Right cardiac atrium (tissue), 5 donors: ENCODE measurements around the gene PARP8. TPM values are rescaled to one million over a fixed set of nuclear protein-coding genes. Genes with fewer than 3 reads are reported as not detected.
"Not testable (repeated sequence)": the region's sequence is repeated elsewhere in the genome, so short reads cannot be mapped to it uniquely, and the experiment has no call there.

Source experiments
- ATAC-seq, 2 donors: fragments of 200-7000 bp; cut with Tn5 transposase; one replicate each; pipeline versions ENCODE4 v1.8.0 to v1.9.1; 2020; ENCODE audit warnings: moderate library complexity in 2 of 2, mild to moderate bottlenecking in 1 of 2
- DNase-seq, 3 donors: peaks; one replicate each; pipeline ENCODE4 v3.0.0-alpha.2; 2020
- H3K27ac ChIP-seq: one replicate; pipeline ENCODE4 v1.5.1; 2013; ENCODE audit warnings: mild to moderate bottlenecking, low read length, control low read depth, moderate library complexity
- H3K27me3 ChIP-seq: one replicate; pipeline ENCODE4 v1.6.1; 2013; ENCODE audit not compliant: control insufficient read depth, insufficient read depth
- H3K4me1 ChIP-seq: one replicate; pipeline ENCODE4 v1.6.1; 2013; ENCODE audit warnings: low read length; ENCODE audit not compliant: control insufficient read depth, insufficient read depth
- H3K4me3 ChIP-seq: one replicate; pipeline ENCODE4 v1.5.1; 2013; ENCODE audit warnings: low read length, control low read depth
- H3K9me3 ChIP-seq: one replicate; pipeline ENCODE4 v1.6.1; 2013; ENCODE audit warnings: low read length; ENCODE audit not compliant: control insufficient read depth
- WGBS: extraction: QIAGEN DNeasy Blood & Tissue Kit; methylation state at CpG from one replicate; pipeline ENCODE4 v1.1.7; 2013; 5-methylcytosine and 5-hydroxymethylcytosine counted together
- intact Hi-C, 4 donors: fragments of 100-400 bp; cut with DNase I; formaldehyde crosslinking; loops; one replicate each; pipeline versions ENCODE4 v1.11.0 to v1.14.0; 2022 to 2023
- polyA plus RNA-seq: library from polyadenylated mRNA; stranded (reverse); fragments of 200-250 nt; gene quantifications from one replicate; pipeline ENCODE4 v1.2.3, GENCODE V29; 2013
- total RNA-seq, 4 donors: library from RNA; stranded (reverse); fragmentation: NEBNext Ultra II Directional; extraction: Animal tissue kit (Norgen Biotek cat#: 25700); gene quantifications; one replicate each; pipeline ENCODE4 v1.2.1, GENCODE V29; 2021
- donor health status: healthy with polysubstance abuse.
- donor health status: DM: no; HTN: yes; CAD: no.
- donor health status: DM: no; HTN: no; CAD: no.
- donor health status: DM: no; HTN: yes; CAD: no; lungs with severe emphysema.
- donor health status: DM: yes; HTN: yes; CAD: no.

The PARP8 gene
- total and polyA plus RNA-seq, 5 donors: 2.4 to 11.6 (median 10.7) TPM

DNA sequence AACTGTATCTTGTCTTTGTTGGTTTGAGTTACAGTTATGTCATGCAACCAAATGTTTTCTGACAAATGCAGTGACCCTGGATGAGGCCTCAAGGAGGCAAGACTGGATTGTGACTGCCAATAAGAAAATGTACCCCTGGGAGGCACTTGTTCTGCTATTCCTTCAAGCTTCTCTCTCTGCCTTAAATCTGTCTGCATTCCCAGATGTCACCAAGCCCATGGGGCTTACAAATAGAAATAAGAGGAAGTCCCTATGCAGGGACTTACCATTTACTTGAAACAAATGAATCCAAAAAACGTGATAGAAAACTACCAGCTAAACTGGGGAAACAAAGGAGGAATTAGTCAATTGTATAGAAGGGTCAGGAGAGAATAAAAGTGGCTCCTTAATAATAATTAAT is 8.2 kb upstream of the PARP8 start:
- no peak for DNase-seq
- 65% methylated on average over 1 of the region's 1 CpG for WGBS

DNA sequence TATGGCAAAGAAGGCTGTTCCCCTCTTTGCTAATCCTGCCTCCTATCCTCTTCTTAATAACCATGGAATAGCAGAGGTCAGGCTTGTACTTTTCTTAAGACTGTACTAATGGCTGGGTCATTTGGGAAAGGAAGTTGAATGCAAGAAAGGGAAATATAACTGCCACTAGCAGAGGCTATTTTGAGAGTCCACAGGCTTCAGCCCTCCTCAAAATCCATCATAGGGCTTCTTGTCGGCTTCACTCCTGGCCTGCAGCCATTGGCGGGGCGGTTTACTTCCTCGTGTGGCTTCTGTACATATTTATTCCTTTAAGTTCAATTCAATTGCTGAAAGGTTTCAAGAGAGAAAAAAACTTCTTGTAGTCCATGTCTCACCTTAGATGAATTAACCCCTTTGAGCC is 2.8 kb upstream of the PARP8 start:
- peak; percentile 37 to 40 for ATAC-seq
- H3K4me3 ChIP-seq: no peak overlapping the region
- no peaks in the 10 kb centered on the region for H3K4me1 ChIP-seq
- H3K27me3 ChIP-seq: no peaks in the 10 kb centered on the region
- peak; percentile 24 to 77 (median 74) for DNase-seq
- H3K9me3 ChIP-seq: no peaks in the 10 kb centered on the region
- intact Hi-C loops: no loop called here
- H3K27ac ChIP-seq: no peak overlapping the region
- WGBS: 46% methylated on average over 4 of the region's 4 CpGs

More for the DNA sequence above, 8.2 kb upstream of the PARP8 start:
- H3K9me3 ChIP-seq: no peaks in the 10 kb centered on the region
- intact Hi-C loops: no loop called here
- no peaks in the 10 kb centered on the region for H3K4me1 ChIP-seq
- no peak overlapping the region for H3K27ac ChIP-seq
- no peaks in the 10 kb centered on the region for H3K27me3 ChIP-seq
- H3K4me3 ChIP-seq: no peak overlapping the region
- no peak for ATAC-seq

DNA sequence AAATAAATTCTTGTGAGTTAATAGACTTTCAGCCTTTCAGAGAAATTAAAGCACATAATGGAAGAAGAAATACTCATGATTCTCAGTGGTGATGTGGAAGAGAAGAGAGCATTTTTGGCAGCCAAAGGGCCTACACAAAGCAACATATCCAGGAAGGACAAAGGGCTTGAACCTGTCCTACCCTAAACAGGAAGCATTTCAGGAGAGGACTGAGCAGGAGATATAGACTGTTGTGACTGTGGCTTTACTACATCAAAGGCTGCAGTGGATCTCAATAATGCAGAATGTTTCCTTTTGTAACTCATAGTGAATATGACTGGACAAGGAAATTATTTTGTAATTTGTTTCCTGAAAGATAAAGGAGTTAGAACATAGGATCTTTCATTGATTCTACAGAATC is 1.3 kb upstream of the PARP8 start:
- no peaks in the 10 kb centered on the region for H3K4me1 ChIP-seq
- H3K9me3 ChIP-seq: no peaks in the 10 kb centered on the region
- no peak overlapping the region for H3K4me3 ChIP-seq
- ATAC-seq (peak in 1 of 2 donors; percentile 57), DNase-seq (no peak)
- intact Hi-C loops: no loop called here
- H3K27me3 ChIP-seq: no peaks in the 10 kb centered on the region
- no peak overlapping the region for H3K27ac ChIP-seq

DNA sequence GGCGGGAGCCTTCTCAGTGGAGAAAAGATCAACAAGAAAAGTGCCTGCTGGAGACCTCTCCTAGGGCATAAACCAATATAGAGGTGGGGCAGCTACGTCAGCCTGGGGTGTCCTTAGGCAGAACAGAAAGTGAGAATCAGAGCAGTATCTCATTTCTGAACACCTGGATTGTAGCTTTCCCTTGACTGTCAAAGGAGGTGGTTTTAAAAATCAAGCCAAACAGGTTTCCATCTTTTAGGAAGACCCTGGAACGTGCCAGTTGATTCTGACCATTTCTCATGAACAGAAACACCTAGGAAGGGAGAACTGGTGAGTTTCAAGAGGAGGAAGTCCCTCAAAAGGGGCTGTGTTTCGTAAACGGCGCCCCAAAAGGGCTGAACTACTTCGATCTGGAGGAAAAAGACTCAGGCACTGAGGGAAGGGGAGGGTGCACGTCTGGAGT is 655 bp upstream of the PARP8 start:
- ATAC-seq, intact Hi-C loops, H3K27ac ChIP-seq, H3K27me3 ChIP-seq, H3K9me3 ChIP-seq, H3K4me1 ChIP-seq: not testable (repeated sequence)
- peak in 1 of 3 donors; percentile 62 for DNase-seq
- 61% methylated on average over 8 of the region's 8 CpGs for WGBS
- H3K4me3 ChIP-seq: peak overlapping the region; percentile 82

DNA sequence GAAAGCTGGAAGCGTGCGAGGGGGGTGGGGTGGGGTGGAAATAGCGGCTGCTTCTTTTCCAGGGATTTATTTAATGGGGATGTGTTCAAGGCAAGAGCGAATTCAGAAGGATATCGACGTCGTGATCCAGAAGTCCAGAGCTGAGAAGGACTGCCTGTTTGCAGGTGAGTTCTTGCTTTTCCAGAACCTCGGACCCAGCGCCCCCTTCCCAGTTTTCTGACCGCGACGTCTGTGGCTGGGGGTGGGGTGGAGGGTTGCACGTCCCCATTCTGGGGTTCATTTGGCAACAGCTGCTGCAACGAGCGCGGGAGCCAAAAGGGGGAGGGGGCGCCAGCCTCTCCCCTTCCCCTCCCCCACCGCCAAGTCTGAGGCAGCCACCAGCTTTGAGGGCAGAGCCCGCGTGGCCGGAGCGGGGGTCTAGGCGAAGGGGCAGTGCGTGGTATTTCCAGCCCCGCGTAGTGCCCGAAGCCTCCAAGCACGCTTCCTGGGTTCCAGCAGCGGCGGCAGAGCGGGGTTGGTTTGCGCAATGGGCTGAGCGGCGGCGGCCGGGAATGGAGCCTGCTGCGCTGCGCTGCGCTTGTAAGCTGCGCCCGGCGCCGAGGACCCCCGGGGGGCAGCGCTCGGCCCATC is 701 bp downstream of the PARP8 start:
- Histone ChIP-seq H3K9me3 (no peaks in the 10 kb centered on the region), H3K27me3 (no peaks in the 10 kb centered on the region), H3K4me3 (peak overlapping the region; percentile 82), H3K27ac (peak overlapping the region; percentile 21), H3K4me1 (no peaks in the 10 kb centered on the region)
- DNase-seq: peak; percentile 72 to 89 (median 87)
- intact Hi-C loops: no loop called here
- WGBS: under 1% methylated on average over 46 of the region's 46 CpGs
- ATAC-seq: peak; percentile 84 to 90

DNA sequence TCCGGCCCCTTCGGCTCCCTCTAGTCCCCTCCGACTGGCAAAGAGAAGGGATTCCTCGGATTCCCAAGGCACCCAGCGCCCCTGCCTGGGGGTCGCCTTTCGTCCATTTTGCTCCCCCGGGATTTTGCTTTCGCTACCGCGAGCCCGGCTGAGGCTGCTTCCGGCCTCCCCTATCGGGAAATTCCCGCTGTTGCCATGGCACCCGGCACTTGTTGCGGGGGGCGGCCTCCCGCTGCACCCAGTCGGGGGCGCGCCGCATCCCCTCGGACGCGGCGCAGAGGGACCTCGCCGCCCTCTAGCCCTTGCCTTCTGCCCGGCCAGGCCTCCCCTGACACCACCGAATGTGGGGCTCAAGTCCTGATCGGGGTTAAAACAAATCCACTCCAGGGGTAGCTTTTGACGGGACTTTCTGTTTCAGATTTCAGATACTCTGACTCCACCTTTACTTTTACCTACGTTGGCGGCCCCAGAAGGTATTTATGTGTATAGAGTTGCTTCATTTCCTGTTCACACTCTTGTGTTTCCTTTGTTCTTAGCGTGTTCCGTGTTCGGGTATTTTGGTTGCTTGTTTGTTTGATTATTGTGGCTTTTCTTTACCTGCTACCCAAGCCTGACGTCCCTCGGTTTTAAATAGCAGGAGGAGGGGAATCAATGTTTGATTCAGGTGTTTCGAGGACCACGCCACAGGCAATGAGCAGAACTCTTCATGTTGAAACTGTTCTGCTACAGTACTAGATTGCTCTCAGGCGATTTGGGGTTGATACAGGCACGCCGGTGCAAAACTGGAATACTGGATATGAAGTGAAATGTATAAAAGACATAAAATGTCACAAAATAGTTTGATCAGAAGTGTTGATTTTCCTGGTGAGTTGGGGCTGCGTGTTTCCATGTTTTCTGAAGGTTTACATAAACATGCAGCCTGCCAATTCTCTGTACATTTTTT is 1.5 kb downstream of the PARP8 start:
- peak overlapping the region; percentile 82 for H3K4me3 ChIP-seq
- no peaks in the 10 kb centered on the region for H3K4me1 ChIP-seq
- peak; percentile 66 to 87 (median 81) for DNase-seq
- H3K27me3 ChIP-seq: no peaks in the 10 kb centered on the region
- peak overlapping the region; percentile 1 for H3K27ac ChIP-seq
- WGBS: 1% methylated on average over 46 of the region's 46 CpGs
- peak; percentile 60 to 74 for ATAC-seq
- intact Hi-C loops: no loop called here
- H3K9me3 ChIP-seq: no peaks in the 10 kb centered on the region

DNA sequence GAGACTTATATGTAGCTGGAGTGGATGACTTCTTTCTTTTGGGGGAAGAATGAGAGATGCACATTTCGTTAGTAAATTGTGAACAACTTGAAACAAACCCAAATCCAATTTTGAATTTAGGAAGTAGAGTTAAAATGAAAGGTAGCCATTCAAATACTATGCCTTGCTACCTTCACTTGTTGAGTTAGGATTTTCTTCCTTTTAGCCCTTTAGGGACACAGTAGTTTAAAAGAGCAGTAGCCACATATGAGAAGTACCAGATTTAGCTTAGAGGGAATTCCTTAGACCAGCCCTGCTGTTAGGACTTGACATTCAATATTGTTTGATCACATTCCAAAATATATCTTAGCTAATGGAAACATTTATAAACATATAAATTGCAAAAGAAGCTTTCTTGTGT is 2.2 kb downstream of the PARP8 start:
- H3K27ac ChIP-seq, intact Hi-C loops: not testable (repeated sequence)

DNA sequence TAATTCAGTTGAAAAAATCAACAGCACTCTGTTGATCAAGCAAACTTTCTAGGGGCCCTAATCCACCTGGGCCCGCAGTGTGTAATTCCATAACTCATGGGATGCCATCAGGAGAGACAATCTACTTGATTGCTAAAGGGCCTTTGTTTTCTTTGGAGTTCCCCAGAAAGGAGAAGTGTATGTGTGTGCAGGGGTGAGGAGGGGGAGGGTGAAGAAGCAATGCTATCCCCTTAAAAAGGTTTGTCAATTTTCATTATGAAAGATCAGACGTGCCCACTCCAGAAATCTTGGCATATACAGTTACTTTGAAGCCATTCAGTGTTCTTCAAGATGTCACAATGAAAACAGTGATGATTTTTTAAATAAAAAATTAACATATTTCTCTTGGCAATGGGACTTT is 6.2 kb downstream of the PARP8 start:
- Histone ChIP-seq H3K27me3 (no peaks in the 10 kb centered on the region), H3K4me3 (no peak overlapping the region), H3K27ac (no peak overlapping the region), H3K9me3 (no peaks in the 10 kb centered on the region), H3K4me1 (no peaks in the 10 kb centered on the region)
- WGBS: 83% methylated on average over 2 of the region's 2 CpGs
- no peak for DNase-seq
- no peak for ATAC-seq
- intact Hi-C loops: no loop called here

More for the DNA sequence above, 2.2 kb downstream of the PARP8 start:
- DNase-seq, H3K9me3 ChIP-seq, H3K4me1 ChIP-seq, H3K4me3 ChIP-seq, H3K27me3 ChIP-seq, ATAC-seq: not testable (repeated sequence)
- 59% methylated on average over 1 of the region's 1 CpG for WGBS

DNA sequence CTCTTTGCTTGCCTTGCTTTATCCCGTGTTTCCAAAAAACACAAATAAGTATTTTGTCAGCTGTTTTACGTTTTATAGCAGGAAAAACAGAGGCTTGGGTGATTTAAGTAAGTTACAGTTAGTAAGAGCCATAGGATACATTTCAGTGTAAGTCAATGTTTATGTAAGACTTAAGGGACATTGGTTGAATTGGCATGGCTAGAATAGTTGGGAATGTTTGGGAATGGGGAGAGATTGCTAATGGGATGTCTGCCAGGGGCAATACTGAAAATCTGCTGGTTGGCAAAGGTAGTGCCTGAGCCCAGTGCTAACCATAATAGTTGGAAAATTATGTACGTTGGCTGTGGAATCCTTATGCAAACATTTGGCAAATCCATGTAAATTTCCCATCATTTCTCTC is 7.0 kb downstream of the PARP8 start:
- intact Hi-C loops, H3K27ac ChIP-seq: not testable (repeated sequence)
- WGBS: 73% methylated on average over 3 of the region's 3 CpGs

DNA sequence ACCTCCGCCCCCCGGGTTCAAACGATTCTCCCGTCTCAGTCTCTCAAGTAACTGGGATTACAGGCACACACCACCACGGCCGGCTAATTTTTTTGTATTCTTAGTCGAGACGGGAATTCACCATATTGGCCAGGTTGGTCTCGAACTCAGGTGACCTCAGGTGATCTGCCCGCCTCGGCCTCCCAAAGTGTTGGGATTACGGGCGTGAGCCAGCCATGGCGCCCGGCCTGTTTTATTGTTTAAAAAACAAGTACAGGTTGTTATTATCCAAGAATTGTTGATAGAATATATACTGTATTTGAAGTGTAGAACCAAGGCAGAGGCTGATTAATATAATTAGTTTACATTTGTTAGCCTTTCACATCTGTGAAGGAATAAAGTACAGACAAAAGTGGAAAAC is 8.9 kb downstream of the PARP8 start:
- no peak for DNase-seq

More for the DNA sequence above, 7.0 kb downstream of the PARP8 start:
- not testable (repeated sequence) for ATAC-seq, H3K9me3 ChIP-seq, H3K4me1 ChIP-seq, H3K27me3 ChIP-seq, DNase-seq, H3K4me3 ChIP-seq

DNA sequence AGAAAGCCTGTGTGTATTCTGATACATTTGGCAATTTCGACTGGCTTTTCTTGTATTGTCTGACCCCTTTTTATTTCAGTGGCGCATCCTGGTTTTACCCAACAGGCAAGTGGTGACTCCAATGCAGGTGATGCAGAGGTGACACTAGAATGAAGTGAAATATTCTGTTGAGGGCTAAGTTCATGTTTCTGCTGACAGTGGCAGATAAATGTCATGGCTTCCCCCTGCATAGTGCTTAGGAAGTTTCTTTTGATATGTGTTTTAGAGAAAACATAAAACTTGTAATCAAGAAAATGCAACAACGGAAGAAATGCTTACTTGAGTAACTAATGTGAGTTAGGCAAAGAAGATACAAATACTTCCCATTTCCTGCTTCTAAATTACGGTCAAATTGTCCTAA is 13.1 kb downstream of the PARP8 start:
- H3K4me3 ChIP-seq, H3K4me1 ChIP-seq, ATAC-seq, H3K27ac ChIP-seq, DNase-seq, H3K27me3 ChIP-seq, intact Hi-C loops, H3K9me3 ChIP-seq: not testable (repeated sequence)
- WGBS: 77% methylated on average over 4 of the region's 4 CpGs

More for the DNA sequence above, 8.9 kb downstream of the PARP8 start:
- Histone ChIP-seq H3K9me3 (no peaks in the 10 kb centered on the region), H3K27ac (no peak overlapping the region), H3K27me3 (no peaks in the 10 kb centered on the region), H3K4me3 (no peak overlapping the region), H3K4me1 (no peaks in the 10 kb centered on the region)
- WGBS: 98% methylated on average over 15 of the region's 15 CpGs
- ATAC-seq: no peak
- intact Hi-C loops: no loop called here
